Right cardiac atrium (tissue), 5 donors: ENCODE results near the gene LGALS7B. TPM values are rescaled to one million over a fixed set of nuclear protein-coding genes. Genes with fewer than 3 reads are reported as not detected.

Source experiments
- ATAC-seq, 2 donors: fragments of 200-7000 bp; cut with Tn5 transposase; one replicate each; pipeline versions ENCODE4 v1.8.0 to v1.9.1; 2020; ENCODE audit warnings: moderate library complexity in 2 of 2, mild to moderate bottlenecking in 1 of 2
- DNase-seq, 3 donors: peaks; one replicate each; pipeline ENCODE4 v3.0.0-alpha.2; 2020
- H3K27ac ChIP-seq: one replicate; pipeline ENCODE4 v1.5.1; 2013; ENCODE audit warnings: mild to moderate bottlenecking, low read length, control low read depth, moderate library complexity
- H3K27me3 ChIP-seq: one replicate; pipeline ENCODE4 v1.6.1; 2013; ENCODE audit not compliant: control insufficient read depth, insufficient read depth
- H3K4me1 ChIP-seq: one replicate; pipeline ENCODE4 v1.6.1; 2013; ENCODE audit warnings: low read length; ENCODE audit not compliant: control insufficient read depth, insufficient read depth
- H3K4me3 ChIP-seq: one replicate; pipeline ENCODE4 v1.5.1; 2013; ENCODE audit warnings: low read length, control low read depth
- H3K9me3 ChIP-seq: one replicate; pipeline ENCODE4 v1.6.1; 2013; ENCODE audit warnings: low read length; ENCODE audit not compliant: control insufficient read depth
- WGBS: extraction: QIAGEN DNeasy Blood & Tissue Kit; methylation state at CpG from one replicate; pipeline ENCODE4 v1.1.7; 2013; 5-methylcytosine and 5-hydroxymethylcytosine counted together
- intact Hi-C, 4 donors: fragments of 100-400 bp; cut with DNase I; formaldehyde crosslinking; loops; one replicate each; pipeline versions ENCODE4 v1.11.0 to v1.14.0; 2022 to 2023
- long read RNA-seq, 4 donors: library from polyadenylated mRNA; unstranded; transcript quantifications; one replicate each; pipeline ENCODE4 v2.0.0, GENCODE V29; 2020 to 2021
- polyA plus RNA-seq: library from polyadenylated mRNA; stranded (reverse); fragments of 200-250 nt; gene quantifications from one replicate; pipeline ENCODE4 v1.2.3, GENCODE V29; 2013
- total RNA-seq, 4 donors: library from RNA; stranded (reverse); fragmentation: NEBNext Ultra II Directional; extraction: Animal tissue kit (Norgen Biotek cat#: 25700); gene quantifications; one replicate each; pipeline ENCODE4 v1.2.1, GENCODE V29; 2021
- donor health status: healthy with polysubstance abuse.
- donor health status: DM: no; HTN: yes; CAD: no.
- donor health status: DM: no; HTN: no; CAD: no.
- donor health status: DM: no; HTN: yes; CAD: no; lungs with severe emphysema.
- donor health status: DM: yes; HTN: yes; CAD: no.

LGALS7B gene
- not detected for total RNA-seq
- polyA plus RNA-seq: 0.70 TPM
- long read RNA-seq, donor 1: 0 reads
- long read RNA-seq, donor 2: 0 reads
- long read RNA-seq, donor 3, partial matches to known transcripts: 1 of 1 reads
- long read RNA-seq, donor 3, other reads (novel, unspliced or antisense): 0 of 1 reads
- long read RNA-seq, donor 4: 0 reads

DNA sequence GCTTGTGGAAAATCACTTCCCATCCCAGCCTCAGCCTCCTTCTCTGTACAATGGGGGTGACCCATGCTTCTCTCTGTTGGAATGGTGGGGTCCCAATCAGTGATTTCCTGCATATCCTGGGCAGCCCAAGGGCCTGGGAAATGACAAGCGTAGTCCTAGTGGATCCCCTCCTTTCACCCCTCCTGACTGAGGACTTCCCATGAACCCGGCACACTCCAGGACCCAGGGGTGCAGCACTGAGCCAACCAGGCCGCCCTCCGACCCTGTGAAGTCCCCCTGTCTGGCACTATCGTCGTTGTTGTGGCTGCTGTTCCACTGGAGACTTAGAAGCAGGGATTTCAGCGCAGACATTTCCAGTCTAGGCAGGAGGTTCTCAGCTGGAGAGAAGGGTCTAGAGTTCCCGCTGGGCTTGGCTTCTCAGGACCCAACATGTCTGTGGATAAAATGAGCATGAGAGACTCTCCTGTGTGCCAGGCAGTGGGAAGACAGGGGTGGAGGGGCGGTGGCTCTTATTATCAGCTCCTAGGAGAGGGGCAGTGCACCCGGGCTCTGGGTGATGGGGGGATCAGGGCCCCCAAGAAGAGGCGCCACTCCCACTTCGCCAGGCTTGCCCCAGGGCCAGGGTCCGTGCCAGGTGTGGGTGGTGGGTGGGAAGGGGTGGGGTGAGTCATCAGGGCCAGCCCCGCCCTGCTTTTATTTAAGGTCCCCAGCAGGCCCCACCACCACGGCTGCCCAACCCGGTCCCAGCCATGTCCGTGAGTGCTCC is at the start of gene LGALS7B:
TSS of gene LGALS7B (plus strand) at position 723 of the 766 bp plus-strand sequence. CDS start at position 750, 27 bp downstream.
- Histone ChIP-seq H3K4me3 (no peak within 1 kb of the TSS), H3K27ac (no peak within 1 kb of the TSS), H3K4me1 (no peaks in the 10 kb centered on the region), H3K27me3 (no peaks in the 10 kb centered on the region), H3K9me3 (no peaks in the 10 kb centered on the region)
- ATAC-seq (no peak), DNase-seq (no peak)
- intact Hi-C loops: no loop called here
- 67% methylated on average over 13 of the region's 17 CpGs for WGBS

DNA sequence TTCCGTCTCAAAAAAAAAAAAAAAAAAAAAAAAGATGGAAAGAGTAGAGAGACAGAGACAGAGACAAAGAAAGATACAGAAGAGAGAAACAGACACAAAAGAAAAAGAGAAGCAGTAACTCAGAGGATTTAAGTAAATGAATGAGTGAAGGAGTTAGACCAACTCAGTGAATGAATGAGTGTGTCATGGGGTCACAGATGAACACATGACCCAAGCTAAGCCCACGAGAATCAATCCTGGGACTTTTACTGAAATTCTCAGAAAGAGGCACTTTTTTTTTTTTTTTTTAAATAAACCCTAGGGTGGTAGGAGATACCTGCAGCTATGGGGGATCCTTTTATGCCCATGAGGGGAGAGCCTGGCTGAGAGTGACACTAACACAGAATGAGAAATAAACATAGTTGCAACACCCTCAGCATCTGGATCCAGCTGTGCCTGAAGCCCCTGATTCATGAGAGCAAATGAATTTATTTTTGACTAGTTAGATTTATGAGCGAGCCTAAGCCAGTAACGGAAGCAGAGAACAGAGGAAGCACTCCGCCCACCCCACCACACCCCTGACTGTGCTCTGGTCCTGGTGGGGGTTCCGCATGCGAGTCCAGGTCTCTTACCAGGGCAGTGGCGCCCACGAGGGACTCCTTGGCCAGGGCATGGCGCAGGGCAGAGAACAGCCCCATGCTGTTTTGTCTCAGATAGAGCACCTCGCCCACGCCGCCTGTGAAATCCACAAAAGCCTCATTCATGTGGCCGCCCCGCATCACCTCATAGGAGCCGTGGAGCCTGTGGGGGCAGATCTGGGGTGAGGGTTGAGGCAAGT is 49.4 kb upstream of the LGALS7B start:
- DNase-seq (no peak), ATAC-seq (no peak)
- Histone ChIP-seq H3K4me1 (no peaks in the 10 kb centered on the region), H3K27ac (no peak overlapping the region), H3K9me3 (no peaks in the 10 kb centered on the region), H3K27me3 (no peaks in the 10 kb centered on the region), H3K4me3 (no peak overlapping the region)
- intact Hi-C loops: no loop called here
- WGBS: 81% methylated on average over 16 of the region's 16 CpGs

GRCh38 chr19:38740257-38740592 is 48.8 kb upstream of the LGALS7B start:
- H3K27me3 ChIP-seq: no peaks in the 10 kb centered on the region
- WGBS: 91% methylated on average over 9 of the region's 9 CpGs
- intact Hi-C loops: no loop called here
- no peak for ATAC-seq
- no peak for DNase-seq
- H3K27ac ChIP-seq: no peak overlapping the region
- H3K4me3 ChIP-seq: no peak overlapping the region
- H3K4me1 ChIP-seq: no peaks in the 10 kb centered on the region
- no peaks in the 10 kb centered on the region for H3K9me3 ChIP-seq

GRCh38 chr19:38740932-38741331 is 48.1 kb upstream of the LGALS7B start:
- intact Hi-C loops: no loop called here
- Histone ChIP-seq H3K4me3 (no peak overlapping the region), H3K4me1 (no peaks in the 10 kb centered on the region), H3K27ac (no peak overlapping the region), H3K27me3 (no peaks in the 10 kb centered on the region), H3K9me3 (no peaks in the 10 kb centered on the region)
- DNase-seq: no peak
- no peak for ATAC-seq
- 99% methylated on average over 2 of the region's 2 CpGs for WGBS

DNA sequence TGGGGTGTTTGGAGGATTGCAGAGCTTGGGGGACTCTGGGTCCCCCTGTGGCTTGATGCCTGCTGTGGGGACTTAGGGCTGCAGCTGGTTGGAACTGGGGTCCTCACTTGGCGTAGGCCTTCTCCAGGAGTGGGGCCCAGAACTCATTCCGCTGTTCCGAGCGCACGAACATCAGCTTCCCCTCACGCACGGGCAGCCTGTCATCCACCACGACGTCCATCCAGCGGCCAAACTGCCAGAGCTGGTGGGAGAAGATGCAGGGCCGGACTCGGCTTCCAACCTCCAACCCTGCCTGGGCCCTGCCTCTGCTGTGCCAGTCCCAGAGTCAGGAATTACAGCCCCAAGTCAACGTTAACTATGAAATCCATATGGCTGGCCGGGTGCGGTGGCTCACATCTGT is 47.3 kb upstream of the LGALS7B start:
- Histone ChIP-seq H3K4me3 (no peak overlapping the region), H3K27ac (no peak overlapping the region), H3K4me1 (no peaks in the 10 kb centered on the region), H3K9me3 (no peaks in the 10 kb centered on the region), H3K27me3 (no peaks in the 10 kb centered on the region)
- ATAC-seq (no peak), DNase-seq (peak in 1 of 3 donors; percentile 54)
- intact Hi-C loops: no loop called here
- 93% methylated on average over 15 of the region's 15 CpGs for WGBS

- no peak for DNase-seq
- ATAC-seq: no peak
- H3K4me1 ChIP-seq: no peaks in the 10 kb centered on the region
- 95% methylated on average over 9 of the region's 9 CpGs for WGBS
- no peaks in the 10 kb centered on the region for H3K27me3 ChIP-seq
- intact Hi-C loops: no loop called here
- no peak overlapping the region for H3K27ac ChIP-seq
- H3K4me3 ChIP-seq: no peak overlapping the region
- no peaks in the 10 kb centered on the region for H3K9me3 ChIP-seq
Observed at GRCh38 chr19:38742296-38742695, 46.7 kb upstream of the LGALS7B start.

DNA sequence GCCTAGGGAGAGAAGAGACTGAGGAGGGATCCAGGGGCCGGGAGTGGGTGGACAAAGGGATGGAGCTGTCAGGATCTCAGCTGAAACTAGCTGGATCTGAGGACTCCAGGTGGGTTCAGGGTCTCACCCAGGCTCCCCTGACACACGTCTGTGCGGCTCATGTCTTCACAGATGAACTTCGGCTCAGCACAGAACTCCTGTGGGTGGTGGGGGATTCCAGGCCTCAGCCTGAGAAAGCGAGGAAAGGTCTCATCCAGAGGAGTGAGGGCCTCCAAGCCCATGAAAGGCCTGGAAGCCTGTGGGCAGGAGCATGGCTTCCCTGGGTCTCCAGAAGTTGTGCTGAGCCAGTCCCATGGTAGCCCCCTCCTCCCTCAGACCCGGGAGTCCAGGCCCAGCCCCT is 46.1 kb upstream of the LGALS7B start:
- Histone ChIP-seq H3K27me3 (no peaks in the 10 kb centered on the region), H3K27ac (no peak overlapping the region), H3K4me1 (no peaks in the 10 kb centered on the region), H3K9me3 (no peaks in the 10 kb centered on the region), H3K4me3 (no peak overlapping the region)
- ATAC-seq (no peak), DNase-seq (no peak)
- intact Hi-C loops: no loop called here
- 89% methylated on average over 6 of the region's 6 CpGs for WGBS

DNA sequence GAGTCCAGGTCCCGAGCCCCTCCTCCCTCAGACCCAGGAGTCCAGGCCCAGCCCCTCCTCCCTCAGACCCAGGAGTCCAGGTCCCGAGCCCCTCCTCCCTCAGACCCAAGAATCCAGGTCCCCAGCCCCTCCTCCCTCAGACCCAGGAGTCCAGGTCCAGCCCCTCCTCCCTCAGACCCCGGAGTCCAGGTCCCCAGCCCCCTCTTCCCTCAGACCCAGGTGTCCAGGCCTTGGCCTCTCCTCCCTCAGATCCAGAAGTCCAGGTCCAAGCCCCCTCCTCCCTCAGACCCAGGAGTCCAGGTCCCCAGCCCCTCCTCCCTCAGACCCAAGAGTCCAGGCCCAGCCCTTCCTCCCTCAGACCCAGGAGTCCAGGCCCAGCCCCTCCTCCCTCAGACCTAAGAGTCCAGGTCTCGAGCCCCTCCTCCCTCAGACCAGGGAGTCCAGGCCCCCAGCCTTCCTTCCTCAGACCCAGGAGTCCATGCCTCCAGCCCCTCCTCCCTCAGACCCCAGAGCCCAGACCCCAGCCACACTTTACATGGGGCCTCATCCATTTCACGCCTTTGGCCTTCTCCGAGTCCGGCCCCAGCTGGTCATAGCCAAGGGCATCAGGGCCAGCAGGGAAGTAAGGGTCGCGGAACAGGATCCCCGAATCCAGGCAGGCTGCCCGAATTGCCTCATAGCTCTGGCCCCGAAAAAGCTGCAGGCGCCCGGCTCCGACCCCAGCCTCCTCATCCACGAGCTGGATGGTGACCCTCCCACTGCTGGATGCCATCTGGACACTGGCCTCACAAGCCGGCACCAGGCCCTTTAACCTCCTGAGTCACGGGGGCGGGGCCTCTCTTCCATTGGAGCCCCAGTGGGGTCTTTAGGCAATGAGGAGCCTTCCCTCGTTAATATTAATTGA is 45.4 kb upstream of the LGALS7B start:
- Histone ChIP-seq H3K9me3 (no peaks in the 10 kb centered on the region), H3K4me1 (no peaks in the 10 kb centered on the region), H3K27ac (no peak overlapping the region), H3K4me3 (no peak overlapping the region), H3K27me3 (no peaks in the 10 kb centered on the region)
- WGBS: 73% methylated on average over 20 of the region's 20 CpGs
- intact Hi-C loops: no loop called here
- DNase-seq (peak in 1 of 3 donors; percentile 56), ATAC-seq (no peak)

DNA sequence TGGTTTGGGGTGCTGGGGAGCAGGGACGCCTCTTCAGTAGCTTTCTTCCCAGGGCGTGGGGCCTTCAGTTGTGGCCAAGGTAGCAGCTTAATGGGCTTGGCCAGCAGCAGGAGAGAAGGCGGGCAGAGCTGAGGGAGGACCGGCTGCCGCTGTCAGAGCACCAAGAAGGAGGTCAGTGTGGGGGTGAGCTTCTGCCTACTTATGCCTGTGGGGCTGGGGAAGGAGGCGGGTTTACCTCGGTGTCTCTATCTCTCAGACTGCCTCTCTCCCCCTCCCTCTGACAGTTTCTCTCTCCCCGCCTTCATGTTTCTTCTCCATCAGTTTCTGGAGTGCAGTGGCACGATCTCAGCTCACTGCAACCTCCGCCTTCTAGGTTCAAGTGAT is 44.7 kb upstream of the LGALS7B start, which contains the start of gene CAPN12:
TSS of gene CAPN12 (minus strand) at position 177 of the 384 bp plus-strand sequence. CDS start 309 bp downstream, outside the sequence.
- WGBS: 81% methylated on average over 10 of the region's 10 CpGs
- no peaks in the 10 kb centered on the region for H3K27me3 ChIP-seq
- DNase-seq: no peak
- no peak within 1 kb of the TSS for H3K27ac ChIP-seq
- H3K4me3 ChIP-seq: no peak within 1 kb of the TSS
- no peaks in the 10 kb centered on the region for H3K9me3 ChIP-seq
- intact Hi-C loops: no loop called here
- H3K4me1 ChIP-seq: no peaks in the 10 kb centered on the region
- no peak for ATAC-seq

- Histone ChIP-seq H3K9me3 (no peaks in the 10 kb centered on the region), H3K4me3 (no peak overlapping the region), H3K4me1 (no peaks in the 10 kb centered on the region), H3K27ac (no peak overlapping the region), H3K27me3 (no peaks in the 10 kb centered on the region)
- ATAC-seq (no peak), DNase-seq (no peak)
- 91% methylated on average over 6 of the region's 6 CpGs for WGBS
- intact Hi-C loops: no loop called here
Observed at GRCh38 chr19:38744874-38745273, 44.1 kb upstream of the LGALS7B start.
